HepG2 (cell line): Measurements from ENCODE around the gene NSD1. TPM values are rescaled to one million over a fixed set of nuclear protein-coding genes. Genes with fewer than 3 reads are reported as not detected.

Experiments
- ATAC-seq: fragments of 200-7000 bp; cut with Tn5 transposase; 3 replicates; pipeline ENCODE4 v1.9.1; 2020; ENCODE audit warnings: mild to moderate bottlenecking, moderate library complexity
- BruUV-seq: library from RNA; stranded (reverse); fragments of 400-500 nt; replicated peaks from 2 replicates; lab custom pipeline; 2021; lab: Mats Ljungman, UMichigan
- CTCF ChIA-PET: fragments of 300-600 bp; formaldehyde crosslinking; extraction: SDS; loops from one replicate; lab custom pipeline; 2021; ENCODE audit warnings: low total read pairs, inconsistent platforms, low intra/inter-chr PET ratio; lab: Yijun Ruan, JAX
- POLR2A ChIA-PET: fragments of 350-600 bp; sonication (Branson Sonifier 250); formaldehyde crosslinking; loops from one replicate; lab custom pipeline; 2020; ENCODE audit warnings: antibody characterized with exemption, inconsistent platforms; lab: Yijun Ruan, JAX
- DNase-seq: peaks from one replicate; pipeline ENCODE4 v3.0.0-alpha.2; 2015; ENCODE audit warnings: low spot score
- FAIRE-seq: peaks from 3 replicates; lab custom pipeline; 2011; peaks lifted over from hg19 to GRCh38; lab: Jason Lieb, UNC
- H2AFZ ChIP-seq: one replicate; pipeline ENCODE4 v1.6.1; 2011; ENCODE audit warnings: low read length, inconsistent platforms
- H3K27ac ChIP-seq: fragments of 300-600 bp; 3 replicates; pipeline ENCODE4 v1.8.0; 2011; ENCODE audit warnings: mixed run types, mild to moderate bottlenecking, mixed read lengths, low read length, inconsistent platforms; ENCODE audit not compliant: insufficient read depth; ENCODE audit errors: extremely low read length
- H3K27me3 ChIP-seq, 2 experiments: fragments of 200-600 bp in 1 of 2; 2 replicates in 1 of 2; 3 replicates in 1 of 2; pipeline versions ENCODE4 v1.6.0 to v1.8.0; 2011; ENCODE audit warnings: low read length in 2 of 2, mild to moderate bottlenecking in 2 of 2, moderate library complexity in 2 of 2, inconsistent platforms in 1 of 2; ENCODE audit not compliant: insufficient read depth in 2 of 2, control insufficient read depth in 1 of 2
- H3K36me3 ChIP-seq, 2 experiments: fragments of 200-600 bp in 1 of 2; replicated peaks in 1 of 2; 2 replicates in 1 of 2; 3 replicates in 1 of 2; pipeline versions ENCODE4 v1.5.1 to v1.8.0; 2011; ENCODE audit warnings: low read length in 2 of 2, inconsistent platforms in 1 of 2; ENCODE audit not compliant: insufficient read depth in 2 of 2, control insufficient read depth in 1 of 2
- H3K4me1 ChIP-seq: 2 replicates; pipeline ENCODE4 v1.5.1; 2012; ENCODE audit warnings: low read length, inconsistent platforms; ENCODE audit not compliant: insufficient read depth
- H3K4me2 ChIP-seq: 2 replicates; pipeline ENCODE4 v1.6.0; 2011; ENCODE audit warnings: low read depth, low read length, inconsistent platforms
- H3K4me3 ChIP-seq, 3 experiments: fragments of 200-600 bp in 1 of 3; sonication (generic), shearing (Covaris generic) in 1 of 3; replicated peaks in 1 of 3; 2 replicates each; pipeline ENCODE4 v1.5.1; 2011 to 2016; ENCODE audit warnings: low read length in 3 of 3, inconsistent platforms in 2 of 3, low read depth in 2 of 3, mild to moderate bottlenecking in 2 of 3, control low read depth in 1 of 3, mixed read lengths in 1 of 3; ENCODE audit not compliant: insufficient read depth in 1 of 3
- H3K79me2 ChIP-seq: one replicate; pipeline ENCODE4 v1.6.1; 2011; ENCODE audit warnings: low read length, inconsistent platforms; ENCODE audit not compliant: insufficient read depth
- H3K9ac ChIP-seq: 2 replicates; pipeline ENCODE4 v1.6.0; 2011; ENCODE audit warnings: mild to moderate bottlenecking, low read depth, low read length, inconsistent platforms; ENCODE audit not compliant: insufficient read depth
- H3K9me3 ChIP-seq: 2 replicates; pipeline ENCODE4 v1.5.1; 2012; ENCODE audit warnings: mild to moderate bottlenecking, low read length
- H4K20me1 ChIP-seq: 2 replicates; pipeline ENCODE4 v1.6.0; 2011; ENCODE audit warnings: inconsistent platforms, mild to moderate bottlenecking, low read length, moderate library complexity; ENCODE audit not compliant: insufficient read depth
- DMAP1 ChIP-seq: IDR thresholded peaks from 2 replicates; pipeline ENCODE4 v1.6.1; 2016
- ELF4 ChIP-seq: sonication (generic); formaldehyde crosslinking; IDR thresholded peaks from 2 replicates; pipeline ENCODE4 v1.5.0; 2020; ENCODE audit warnings: missing genetic modification reagents, mild to moderate bottlenecking, moderate library complexity, borderline replicate concordance
- FOXA3 ChIP-seq: IDR thresholded peaks from 2 replicates; pipeline ENCODE4 v1.6.1; 2016; ENCODE audit warnings: missing genetic modification reagents, missing compliant biosample characterization
- HDAC2 ChIP-seq: sonication (generic); formaldehyde crosslinking; IDR thresholded peaks from 2 replicates; pipeline ENCODE4 v1.4.0; 2020; ENCODE audit warnings: missing genetic modification reagents
- KDM1A ChIP-seq: IDR thresholded peaks from 2 replicates; pipeline ENCODE4 v1.6.1; 2016; ENCODE audit warnings: missing compliant biosample characterization
- MXD4 ChIP-seq: IDR thresholded peaks from 2 replicates; pipeline ENCODE4 v1.6.1; 2016; ENCODE audit warnings: mild to moderate bottlenecking, missing biosample characterization, missing genetic modification reagents
- MZF1 ChIP-seq: sonication (generic); formaldehyde crosslinking; IDR thresholded peaks from 2 replicates; pipeline ENCODE4 v1.8.1; 2023; ENCODE audit warnings: mild to moderate bottlenecking, missing genetic modification reagents, borderline replicate concordance
- PHF5A ChIP-seq: IDR thresholded peaks from one replicate; pipeline ENCODE4 v1.6.1; 2018; ENCODE audit warnings: low read depth, missing genetic modification reagents; ENCODE audit not compliant: unreplicated experiment
- SMC3 ChIP-seq: IDR thresholded peaks from 2 replicates; pipeline ENCODE4 v1.6.1; 2011; ENCODE audit warnings: low read length, improper control_type of control experiment
- STAT5B ChIP-seq: sonication (generic); formaldehyde crosslinking; IDR thresholded peaks from 2 replicates; pipeline ENCODE4 v1.4.0; 2020; ENCODE audit warnings: missing genetic modification reagents
- TRIM24 ChIP-seq: sonication (generic); formaldehyde crosslinking; IDR thresholded peaks from 2 replicates; pipeline ENCODE4 v1.8.0; 2022; ENCODE audit warnings: mild to moderate bottlenecking, missing genetic modification reagents
- USF2 ChIP-seq, 2 experiments: sonication (generic) in 1 of 2; formaldehyde crosslinking in 1 of 2; IDR thresholded peaks; 2 replicates each; pipeline versions ENCODE4 v1.5.1 to v1.6.1; 2011 to 2020; ENCODE audit warnings: borderline replicate concordance in 1 of 2, low read depth in 1 of 2, low read length in 1 of 2, mild to moderate bottlenecking in 1 of 2, missing genetic modification reagents in 1 of 2, moderate library complexity in 1 of 2
- ZNF180 ChIP-seq: sonication (generic); formaldehyde crosslinking; IDR thresholded peaks from 2 replicates; pipeline ENCODE4 v1.4.0; 2020; ENCODE audit warnings: low read depth, missing genetic modification reagents, borderline replicate concordance
- ZNF235 ChIP-seq: sonication (generic); formaldehyde crosslinking; IDR thresholded peaks from 2 replicates; pipeline ENCODE4 v1.8.1; 2023; ENCODE audit warnings: mild to moderate bottlenecking, missing genetic modification reagents, borderline replicate concordance
- ZNF337 ChIP-seq: sonication (generic); formaldehyde crosslinking; IDR thresholded peaks from 2 replicates; pipeline ENCODE4 v1.5.1; 2020; ENCODE audit warnings: missing genetic modification reagents, low read depth, mild to moderate bottlenecking, borderline replicate concordance
- ZNF547 ChIP-seq: sonication (generic); formaldehyde crosslinking; IDR thresholded peaks from 2 replicates; pipeline ENCODE4 v1.5.1; 2020; ENCODE audit warnings: mild to moderate bottlenecking, missing genetic modification reagents
- ZNF780A ChIP-seq: sonication (generic); formaldehyde crosslinking; IDR thresholded peaks from 2 replicates; pipeline ENCODE4 v1.8.0; 2022; ENCODE audit warnings: mild to moderate bottlenecking, missing genetic modification reagents, moderate library complexity
- WGBS: methylation state at CpG from one replicate; pipeline ENCODE4 v1.1.6; 2017; ENCODE audit warnings: low lambda C conversion rate; 5-methylcytosine and 5-hydroxymethylcytosine counted together
- in situ Hi-C: cut with HindIII; loops from 2 replicates; pipeline ENCODE4 v1.10.0; 2017; ENCODE audit warnings: low pct_unique_long_range_greater_than_20kb; ENCODE audit not compliant: extremely low pct_ligation_motif_present
- intact Hi-C: fragments of 100-400 bp; cut with micrococcal nuclease; formaldehyde crosslinking; loops from one replicate; pipeline ENCODE4 v1.10.0; 2022; ENCODE audit not compliant: unreplicated experiment
- polyA plus RNA-seq, 8 experiments: library from polyadenylated mRNA; depleted of rRNA in 3 of 8; stranded (reverse) in 7 of 8; unstranded in 1 of 8; fragments of >200 nt; fragmentation: Illumina TruSeq in 4 of 8; extraction: Trizol in 4 of 8; gene quantifications; 2 replicates each; pipeline versions ENCODE4 v1.2.1 to v1.2.3, GENCODE V29; 2011 to 2016; ENCODE audit warnings: low read depth in 4 of 8, missing spikeins in 1 of 8, mixed read lengths in 1 of 8; ENCODE audit not compliant: insufficient read depth in 1 of 8
- total RNA-seq, 5 experiments: library from RNA; depleted of rRNA; stranded (reverse); fragments of >200 nt; fragmentation: Illumina TruSeq; extraction: Trizol; gene quantifications; 2 replicates each; pipeline ENCODE4 v1.2.3, GENCODE V29; 2016; ENCODE audit warnings: low read depth in 1 of 5
- TF ChIP-seq, protein P1 (sequence below): sonication (generic); formaldehyde crosslinking; IDR thresholded peaks from 2 replicates; pipeline ENCODE4 v1.9.0; 2021; ENCODE audit warnings: missing genetic modification reagents, borderline replicate concordance
- TF ChIP-seq, protein P2 (sequence below): sonication (generic); formaldehyde crosslinking; IDR thresholded peaks from 2 replicates; pipeline ENCODE4 v1.4.0; 2020; ENCODE audit warnings: mild to moderate bottlenecking, low read depth, missing genetic modification reagents

NSD1 gene
- total and polyA plus RNA-seq, 2 of the 13 experiments (the other 11 are each of a cell fraction or from before 2014, with no cell fraction given) = 0.01 to 0.09 TPM

DNA sequence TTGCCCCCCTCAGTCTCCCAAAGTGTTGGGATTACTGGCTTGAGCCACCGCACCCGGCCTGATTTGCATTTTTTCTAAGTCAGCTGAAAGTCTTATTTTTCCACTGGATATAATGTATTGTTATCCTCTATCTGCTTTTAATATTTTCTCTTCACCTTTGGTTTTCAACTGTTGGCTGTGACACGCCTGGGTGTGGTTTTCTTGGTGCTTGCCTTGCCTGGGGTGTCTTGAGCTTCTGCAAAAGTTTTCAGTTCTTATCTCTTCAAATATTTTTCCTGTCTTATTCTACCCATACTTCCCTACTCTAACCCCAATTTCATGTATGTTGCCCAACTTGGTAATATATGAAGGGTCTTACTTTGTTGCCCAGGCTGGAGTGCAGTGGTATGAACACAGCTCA lies 182.4 kb downstream of the NSD1 start:
- intact Hi-C loops = loop anchor here (5.0 kb wide), 1 partner anchor 51 kb away; no protein-coding TSS in a partner anchor
- no peak overlapping the region for H3K4me3 ChIP-seq
- H3K27me3 ChIP-seq = no peaks in the 10 kb centered on the region
- no peak for FAIRE-seq
- H4K20me1 ChIP-seq = 0 out of 2 replicates have a peak, but pooled peaks cover 5% of the 10 kb centered on the region
- no peak overlapping the region for H3K9ac ChIP-seq
- CTCF ChIA-PET = interaction anchor here (1.6 kb wide), 1 partner anchor 138 kb away, joined by 3 read pairs; no protein-coding TSS in a partner anchor
- POLR2A ChIA-PET = interaction anchor here (1.0 kb wide), 1 partner anchor 63 kb away, joined by 4 read pairs; no protein-coding TSS in a partner anchor
- no peak for DNase-seq
- ATAC-seq = no peak
- peaks cover 43% of the 10 kb centered on the region for H3K4me1 ChIP-seq
- no peak overlapping the region for H3K27ac ChIP-seq
- H3K79me2 ChIP-seq = peaks cover 4% of the 10 kb centered on the region
- TF ChIP-seq ZNF337 (CRISPR knock-in tag) = no peak
- TF ChIP-seq PHF5A (CRISPR knock-in tag) = no peak
- no peak for TF ChIP-seq MXD4
- TF ChIP-seq TRIM24 (CRISPR knock-in tag) = no peak
- no peak for TF ChIP-seq ELF4
- no peak for TF ChIP-seq DMAP1
- no peak for TF ChIP-seq MZF1 (CRISPR knock-in tag)
- no peak for TF ChIP-seq SMC3
- TF ChIP-seq, protein P1, sequence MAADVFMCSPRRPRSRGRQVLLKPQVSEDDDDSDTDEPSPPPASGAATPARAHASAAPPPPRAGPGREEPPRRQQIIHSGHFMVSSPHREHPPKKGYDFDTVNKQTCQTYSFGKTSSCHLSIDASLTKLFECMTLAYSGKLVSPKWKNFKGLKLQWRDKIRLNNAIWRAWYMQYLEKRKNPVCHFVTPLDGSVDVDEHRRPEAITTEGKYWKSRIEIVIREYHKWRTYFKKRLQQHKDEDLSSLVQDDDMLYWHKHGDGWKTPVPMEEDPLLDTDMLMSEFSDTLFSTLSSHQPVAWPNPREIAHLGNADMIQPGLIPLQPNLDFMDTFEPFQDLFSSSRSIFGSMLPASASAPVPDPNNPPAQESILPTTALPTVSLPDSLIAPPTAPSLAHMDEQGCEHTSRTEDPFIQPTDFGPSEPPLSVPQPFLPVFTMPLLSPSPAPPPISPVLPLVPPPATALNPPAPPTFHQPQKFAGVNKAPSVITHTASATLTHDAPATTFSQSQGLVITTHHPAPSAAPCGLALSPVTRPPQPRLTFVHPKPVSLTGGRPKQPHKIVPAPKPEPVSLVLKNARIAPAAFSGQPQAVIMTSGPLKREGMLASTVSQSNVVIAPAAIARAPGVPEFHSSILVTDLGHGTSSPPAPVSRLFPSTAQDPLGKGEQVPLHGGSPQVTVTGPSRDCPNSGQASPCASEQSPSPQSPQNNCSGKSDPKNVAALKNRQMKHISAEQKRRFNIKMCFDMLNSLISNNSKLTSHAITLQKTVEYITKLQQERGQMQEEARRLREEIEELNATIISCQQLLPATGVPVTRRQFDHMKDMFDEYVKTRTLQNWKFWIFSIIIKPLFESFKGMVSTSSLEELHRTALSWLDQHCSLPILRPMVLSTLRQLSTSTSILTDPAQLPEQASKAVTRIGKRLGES (CRISPR knock-in tag) = no peak
- no peak for TF ChIP-seq HDAC2 (CRISPR knock-in tag)
- TF ChIP-seq ZNF180 (CRISPR knock-in tag) = no peak
- no peak for TF ChIP-seq ZNF235 (CRISPR knock-in tag)
- TF ChIP-seq FOXA3 (CRISPR knock-in tag) = no peak
- TF ChIP-seq ZNF547 (CRISPR knock-in tag) = no peak
- TF ChIP-seq ZNF780A (CRISPR knock-in tag) = no peak
- no peak for TF ChIP-seq USF2 (IDR thresholded peaks at IDR 0.05; ENCODE audit: low read depth, low read length)
- no peak for TF ChIP-seq USF2 (CRISPR knock-in tag; IDR thresholded peaks at IDR 0.05; ENCODE audit: borderline replicate concordance)
- TF ChIP-seq STAT5B (CRISPR knock-in tag) = no peak
- no peak for TF ChIP-seq KDM1A (CRISPR knock-in tag)
- TF ChIP-seq, protein P2, sequence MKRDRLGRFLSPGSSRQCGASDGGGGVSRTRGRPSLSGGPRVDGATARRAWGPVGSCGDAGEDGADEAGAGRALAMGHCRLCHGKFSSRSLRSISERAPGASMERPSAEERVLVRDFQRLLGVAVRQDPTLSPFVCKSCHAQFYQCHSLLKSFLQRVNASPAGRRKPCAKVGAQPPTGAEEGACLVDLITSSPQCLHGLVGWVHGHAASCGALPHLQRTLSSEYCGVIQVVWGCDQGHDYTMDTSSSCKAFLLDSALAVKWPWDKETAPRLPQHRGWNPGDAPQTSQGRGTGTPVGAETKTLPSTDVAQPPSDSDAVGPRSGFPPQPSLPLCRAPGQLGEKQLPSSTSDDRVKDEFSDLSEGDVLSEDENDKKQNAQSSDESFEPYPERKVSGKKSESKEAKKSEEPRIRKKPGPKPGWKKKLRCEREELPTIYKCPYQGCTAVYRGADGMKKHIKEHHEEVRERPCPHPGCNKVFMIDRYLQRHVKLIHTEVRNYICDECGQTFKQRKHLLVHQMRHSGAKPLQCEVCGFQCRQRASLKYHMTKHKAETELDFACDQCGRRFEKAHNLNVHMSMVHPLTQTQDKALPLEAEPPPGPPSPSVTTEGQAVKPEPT = no peak
- H3K36me3 ChIP-seq = peaks cover 4 to 12% of the 10 kb centered on the region in 2 experiments; a peak in 2 of 5 replicates
- no peaks in the 10 kb centered on the region for H3K9me3 ChIP-seq
- no peak overlapping the region for H3K4me2 ChIP-seq
- H2AFZ ChIP-seq = no peak overlapping the region
- no TSS peak for BruUV-seq
- WGBS = 98% methylated on average over 3 of the region's 3 CpGs
- in situ Hi-C loops = no loop called here
